Heart right ventricle (tissue), 16 donors: ENCODE data around the gene DNAJB6. TPM values are rescaled to one million over a fixed set of nuclear protein-coding genes. Genes with fewer than 3 reads are reported as not detected.

Experiments
- ATAC-seq, 8 donors: fragments of 200-7000 bp; cut with Tn5 transposase; one replicate each; pipeline ENCODE4 v1.9.1; 2020; ENCODE audit warnings: mild to moderate bottlenecking in 8 of 8, moderate library complexity in 8 of 8, moderate number of reproducible peaks in 1 of 8
- DNase-seq, 2 donors: peaks; one replicate each; pipeline ENCODE4 v3.0.0-alpha.2; 2020
- H3K27ac ChIP-seq, 10 donors: fragments of 200-600 bp; sonication (generic) in 2 of 10; one replicate each; pipeline versions ENCODE4 v1.5.0 to v1.8.0; 2020 to 2022; ENCODE audit warnings: mild to moderate bottlenecking in 3 of 10
- H3K27me3 ChIP-seq, 7 donors: fragments of 200-600 bp; one replicate each; pipeline ENCODE4 v1.8.0; 2021 to 2022; ENCODE audit warnings: mild to moderate bottlenecking in 2 of 7
- H3K36me3 ChIP-seq, 9 donors: fragments of 200-600 bp; sonication (generic) in 1 of 9; one replicate each; pipeline versions ENCODE4 v1.5.0 to v1.8.0; 2020 to 2022; ENCODE audit warnings: mild to moderate bottlenecking in 2 of 9
- H3K4me1 ChIP-seq, 9 donors: fragments of 200-600 bp; sonication (generic) in 1 of 9; one replicate each; pipeline versions ENCODE4 v1.5.0 to v1.8.0; 2020 to 2022; ENCODE audit warnings: mild to moderate bottlenecking in 4 of 9
- H3K4me3 ChIP-seq, 10 donors: fragments of 200-600 bp; sonication (generic) in 2 of 10; one replicate each; pipeline versions ENCODE4 v1.5.0 to v1.8.0; 2020 to 2022; ENCODE audit warnings: mild to moderate bottlenecking in 7 of 10, moderate library complexity in 2 of 10
- H3K9me3 ChIP-seq, 11 donors: fragments of 200-600 bp in 10 of 11; sonication (generic) in 2 of 11; one replicate each; pipeline versions ENCODE4 v1.5.0 to v1.8.0; 2013 to 2022; ENCODE audit warnings: mild to moderate bottlenecking in 2 of 11, control low read depth in 1 of 11, moderate library complexity in 1 of 11
- CTCF ChIP-seq, 9 donors: fragments of 200-600 bp; sonication (generic) in 2 of 9; IDR thresholded peaks; one replicate each; pipeline versions ENCODE4 v1.5.0 to v1.8.0; 2021 to 2022; ENCODE audit warnings: antibody characterized with exemption in 9 of 9, mild to moderate bottlenecking in 5 of 9, moderate library complexity in 1 of 9
- WGBS, 2 donors: extraction: QIAGEN DNeasy Blood & Tissue Kit; methylation state at CpG; one replicate each; pipeline ENCODE4 v1.1.7; 2013; ENCODE audit warnings: inconsistent platforms in 1 of 2; 5-methylcytosine and 5-hydroxymethylcytosine counted together
- intact Hi-C, 10 donors: fragments of 100-400 bp; cut with DNase I; formaldehyde crosslinking; loops; one replicate each; pipeline versions ENCODE4 v1.11.1 to v1.14.2; 2022
- polyA plus RNA-seq, 2 donors: library from polyadenylated mRNA; stranded (reverse); fragments of 200-250 nt; gene quantifications; one replicate each; pipeline ENCODE4 v1.2.3, GENCODE V29; 2013
- total RNA-seq, 10 donors: library from RNA; stranded (reverse); fragmentation: NEBNext Ultra II Directional in 3 of 10; extraction: Animal tissue kit (Norgen Biotek cat#: 25700) in 3 of 10; gene quantifications; one replicate each; pipeline versions ENCODE4 v1.2.1 to v1.2.4, GENCODE V29; 2021 to 2023
- donor health status: Arrhythmogenic right ventricular cardiomyopathy.
- donor health status: ischemic (EF 13 %, LVEDD 7.1; RV severe dilation, severe dysfunction).
- donor health status: healthy with polysubstance abuse.
- donor health status: DM: no; HTN: yes; CAD: no.
- donor health status: DM: no; HTN: no; CAD: no.
- donor health status: ischemic (EF 25% LVEDD 6.9; RV normal size, moderate dysfunction).
- donor health status: ischemic (EF 25% LVEDD 5.7; RV mildly dilated, moderate dysfunction).
- donor health status: healthy.
- donor health status: DM: yes; HTN: yes; CAD: no.
- donor health status: Ischemic cardiomyopathy.
- donor health status: ischemic (EF 35%, LVEDD 5.7; RV mildly dilated, moderate dysfunction).
- donor health status: nonischemic (EF 11% LVEDD 7.7; RV severe dilation, severe dysfunction).
- donor health status: DM: yes; HTN: yes; CAD: no.
- donor health status: PGD.
- donor health status: ischemic (EF 29% LVEDD 5.4; RV normal size, mild dysfunction).
- donor health status: nonischemic (EF 23%, LVEDD 6.1; RV moderate dilation, normal function).

DNAJB6 gene
- total and polyA plus RNA-seq, 12 donors: 114 to 200 (median 183) TPM

- H3K27ac ChIP-seq: no peak overlapping the region
- H3K27me3 ChIP-seq: no peaks in the 10 kb centered on the region
- no peak for DNase-seq
- H3K9me3 ChIP-seq: no peaks in the 10 kb centered on the region
- peaks cover 6 to 32% (median 18%) of the 10 kb centered on the region in 9 donors for H3K4me1 ChIP-seq
- H3K36me3 ChIP-seq: peaks cover 0 to 90% (median 17%) of the 10 kb centered on the region in 9 donors
- ATAC-seq: no peak
- intact Hi-C loops: no loop called here
- WGBS, 2 donors: 88 to 89% methylated on average over 30 of the region's 30 CpGs
- no peak overlapping the region for H3K4me3 ChIP-seq
- TF ChIP-seq CTCF (IDR thresholded peaks at IDR 0.05): no peak
Measured at GRCh38 chr7:157407512-157408257, 70.9 kb downstream of the DNAJB6 start.

- Histone ChIP-seq H3K36me3 (peaks cover 0 to 91% (median 17%) of the 10 kb centered on the region in 9 donors), H3K4me3 (no peak overlapping the region), H3K9me3 (no peaks in the 10 kb centered on the region), H3K27me3 (no peaks in the 10 kb centered on the region), H3K27ac (no peak overlapping the region), H3K4me1 (peaks cover 6 to 25% (median 18%) of the 10 kb centered on the region in 9 donors)
- ATAC-seq (no peak), DNase-seq (peak in 1 of 2 donors; percentile 3)
- 89% methylated on average over 29 of the region's 29 CpGs for WGBS, 2 donors
- TF ChIP-seq CTCF (IDR thresholded peaks at IDR 0.05): no peak
- intact Hi-C loops: no loop called here
Measured at GRCh38 chr7:157408258-157409101, 71.7 kb downstream of the DNAJB6 start.

GRCh38 chr7:157409149-157409752 lies 72.4 kb downstream of the DNAJB6 start:
- Histone ChIP-seq H3K27me3 (no peaks in the 10 kb centered on the region), H3K4me1 (peaks cover 6 to 23% (median 18%) of the 10 kb centered on the region in 9 donors), H3K4me3 (no peak overlapping the region), H3K36me3 (peaks cover 0 to 93% (median 17%) of the 10 kb centered on the region in 9 donors), H3K27ac (no peak overlapping the region), H3K9me3 (no peaks in the 10 kb centered on the region)
- no peak for ATAC-seq
- TF ChIP-seq CTCF (IDR thresholded peaks at IDR 0.05): no peak
- intact Hi-C loops: no loop called here
- DNase-seq: peak in 1 of 2 donors; percentile 2
- 89% methylated on average over 28 of the region's 28 CpGs for WGBS, 2 donors
